Upper lobe of left lung (tissue), 6 donors: ENCODE measurements around the gene P3H2. TPM values are rescaled to one million over a fixed set of nuclear protein-coding genes. Genes with fewer than 3 reads are reported as not detected.

Source experiments
- ATAC-seq, 2 donors: fragments of 200-7000 bp; cut with Tn5 transposase; one replicate each; pipeline ENCODE4 v1.9.1; 2022; ENCODE audit warnings: mild to moderate bottlenecking in 2 of 2, moderate library complexity in 2 of 2; ENCODE audit not compliant: low FRiP score in 2 of 2
- DNase-seq, 2 donors: peaks; one replicate each; pipeline ENCODE4 v3.0.0-alpha.2; 2019 to 2020
- H3K27ac ChIP-seq, 4 donors: fragments of 200-600 bp; sonication (generic); one replicate each; pipeline ENCODE4 v1.5.1; 2016 to 2019
- H3K27me3 ChIP-seq, 4 donors: fragments of 200-600 bp; sonication (generic); one replicate each; pipeline ENCODE4 v1.5.1; 2017 to 2019
- H3K36me3 ChIP-seq, 4 donors: fragments of 200-600 bp; sonication (generic); one replicate each; pipeline ENCODE4 v1.5.1; 2016 to 2019
- H3K4me1 ChIP-seq, 4 donors: fragments of 200-600 bp; sonication (generic); one replicate each; pipeline ENCODE4 v1.5.1; 2018 to 2019
- H3K4me3 ChIP-seq, 4 donors: fragments of 200-600 bp; sonication (generic); one replicate each; pipeline ENCODE4 v1.5.1; 2017 to 2019; ENCODE audit warnings: mild to moderate bottlenecking in 2 of 4, moderate library complexity in 1 of 4
- H3K9me3 ChIP-seq, 4 donors: fragments of 200-600 bp; sonication (generic); one replicate each; pipeline ENCODE4 v1.5.1; 2018 to 2019
- CTCF ChIP-seq, 6 experiments: fragments of 450-650 bp in 4 of 6; fragments of 200-600 bp in 2 of 6; sonication (generic) in 2 of 6; IDR thresholded peaks; one replicate each; pipeline ENCODE4 v1.5.1; 2016 to 2019; ENCODE audit warnings: antibody characterized with exemption in 6 of 6
- EP300 ChIP-seq, 4 donors: sonication (generic); formaldehyde crosslinking; IDR thresholded peaks; one replicate each; pipeline ENCODE4 v1.5.1; 2017; ENCODE audit warnings: antibody characterized with exemption in 4 of 4, control low read depth in 2 of 4
- POLR2A ChIP-seq, 4 donors: fragments of 450-650 bp; IDR thresholded peaks; one replicate each; pipeline ENCODE4 v1.5.1; 2016 to 2017; ENCODE audit warnings: antibody characterized with exemption in 4 of 4, mild to moderate bottlenecking in 2 of 4
- POLR2AphosphoS5 ChIP-seq, 2 donors: sonication (generic); formaldehyde crosslinking; IDR thresholded peaks; one replicate each; pipeline ENCODE4 v1.5.1; 2017; ENCODE audit warnings: antibody characterized with exemption in 2 of 2
- WGBS, 2 donors: methylation state at CpG; one replicate each; pipeline ENCODE4 v1.1.5; 2017 to 2018; 5-methylcytosine and 5-hydroxymethylcytosine counted together
- total RNA-seq, 6 donors: library from RNA; depleted of rRNA in 4 of 6; stranded (reverse); fragments of >200 nt in 4 of 6; gene quantifications; one replicate each; pipeline versions ENCODE4 v1.1.0 to v1.2.1, GENCODE V29; 2016 to 2021
- donor health status: DM: no; HTN: no; CAD: no; lungs with moderate emphysema.
- donor health status: DM: no; HTN: yes; CAD: no; lungs with severe emphysema.

Gene P3H2
- total RNA-seq, 6 donors from 2014 or later = 42.2 to 114 (median 63.0) TPM

GRCh38 chr3:190121383-190121782, 686 bp upstream of the P3H2 start:
- ATAC-seq = no peak
- DNase-seq = no peak
- Histone ChIP-seq H3K27ac (peak overlapping the region in 3 of 4 donors; percentile 78 to 86 (median 82)), H3K9me3 (no peaks in the 10 kb centered on the region), H3K4me3 (peak overlapping the region in 2 of 4 donors; percentile 70 to 75), H3K27me3 (peaks cover 0 to 5% (median 4%) of the 10 kb centered on the region in 4 donors), H3K4me1 (peaks cover 13 to 24% (median 14%) of the 10 kb centered on the region in 4 donors), H3K36me3 (no peaks in the 10 kb centered on the region)
- WGBS, 2 donors = 68 to 75% methylated on average over 12 of the region's 12 CpGs
- TF ChIP-seq POLR2A (IDR thresholded peaks at IDR 0.05) (no peak), POLR2AphosphoS5 (IDR thresholded peaks at IDR 0.05) (no peak)

GRCh38 chr3:190121061-190121377, 322 bp upstream of the P3H2 start:
- ATAC-seq (no peak), DNase-seq (no peak)
- no peaks in the 10 kb centered on the region for H3K9me3 ChIP-seq
- H3K4me1 ChIP-seq = peaks cover 13 to 24% (median 14%) of the 10 kb centered on the region in 4 donors
- no peaks in the 10 kb centered on the region for H3K36me3 ChIP-seq
- 35 to 37% methylated on average over 10 to 13 of the region's 13 CpGs for WGBS, 2 donors
- H3K27me3 ChIP-seq = peaks cover 0 to 5% (median 4%) of the 10 kb centered on the region in 4 donors
- peak overlapping the region in 3 of 4 donors; percentile 66 to 75 (median 70) for H3K4me3 ChIP-seq
- peak overlapping the region; percentile 75 to 86 (median 80) for H3K27ac ChIP-seq
- peak in 1 of 6 experiments; percentile 16 for TF ChIP-seq CTCF (IDR thresholded peaks at IDR 0.05)
- TF ChIP-seq POLR2A (IDR thresholded peaks at IDR 0.05) = no peak

- H3K36me3 ChIP-seq = no peaks in the 10 kb centered on the region
- no peak for TF ChIP-seq POLR2A (IDR thresholded peaks at IDR 0.05)
- no peak for TF ChIP-seq CTCF (IDR thresholded peaks at IDR 0.05)
- no peak for TF ChIP-seq EP300 (IDR thresholded peaks at IDR 0.05)
- no peak for TF ChIP-seq POLR2AphosphoS5 (IDR thresholded peaks at IDR 0.05)
- peak overlapping the region; percentile 4 to 86 (median 80) for H3K27ac ChIP-seq
- H3K4me3 ChIP-seq = peak overlapping the region; percentile 11 to 75 (median 68)
- ATAC-seq (no peak), DNase-seq (no peak)
- WGBS, 2 donors = 22 to 23% methylated on average over 9 of the region's 9 CpGs
- peaks cover 0 to 5% (median 4%) of the 10 kb centered on the region in 4 donors for H3K27me3 ChIP-seq
- H3K9me3 ChIP-seq = no peaks in the 10 kb centered on the region
- peaks cover 11 to 21% (median 13%) of the 10 kb centered on the region in 4 donors for H3K4me1 ChIP-seq
Observed at GRCh38 chr3:190119461-190120268, 1.0 kb downstream of the P3H2 start.

- Histone ChIP-seq H3K9me3 (no peaks in the 10 kb centered on the region), H3K27ac (peak overlapping the region in 1 of 4 donors; percentile 43), H3K27me3 (peaks cover 0 to 5% (median 4%) of the 10 kb centered on the region in 4 donors), H3K4me1 (peaks cover 11 to 21% (median 13%) of the 10 kb centered on the region in 4 donors), H3K4me3 (peak overlapping the region in 3 of 4 donors; percentile 66 to 75 (median 70)), H3K36me3 (no peaks in the 10 kb centered on the region)
- TF ChIP-seq CTCF (IDR thresholded peaks at IDR 0.05) (no peak), EP300 (IDR thresholded peaks at IDR 0.05) (no peak), POLR2AphosphoS5 (IDR thresholded peaks at IDR 0.05) (no peak), POLR2A (IDR thresholded peaks at IDR 0.05) (no peak)
- no peak for ATAC-seq
- WGBS, 2 donors = 60 to 79% methylated on average over 3 of the region's 3 CpGs
- DNase-seq = no peak
Observed at GRCh38 chr3:190118438-190118837, 2.3 kb downstream of the P3H2 start.

GRCh38 chr3:190117981-190118380, 2.7 kb downstream of the P3H2 start:
- Histone ChIP-seq H3K27me3 (peaks cover 0 to 5% (median 4%) of the 10 kb centered on the region in 4 donors), H3K4me3 (peak overlapping the region in 3 of 4 donors; percentile 66 to 75 (median 70)), H3K9me3 (no peaks in the 10 kb centered on the region), H3K36me3 (no peaks in the 10 kb centered on the region), H3K4me1 (peaks cover 11 to 21% (median 13%) of the 10 kb centered on the region in 4 donors), H3K27ac (no peak overlapping the region)
- WGBS, 2 donors = 48 to 67% methylated on average over 2 of the region's 2 CpGs
- no peak for TF ChIP-seq CTCF (IDR thresholded peaks at IDR 0.05)
- TF ChIP-seq EP300 (IDR thresholded peaks at IDR 0.05) = no peak
- TF ChIP-seq POLR2A (IDR thresholded peaks at IDR 0.05) = no peak
- TF ChIP-seq POLR2AphosphoS5 (IDR thresholded peaks at IDR 0.05) = no peak
- ATAC-seq (no peak), DNase-seq (no peak)
